Colon (tissue), 2 donors: ENCODE data around the gene RANBP9.

Source experiments
- FAIRE-seq: peaks from 2 replicates; lab custom pipeline; 2012; peaks lifted over from hg19 to GRCh38; lab: Jason Lieb, UNC
- donor health status: control.
- donor health status: control.

RANBP9 gene

GRCh38 chr6:13648850-13649249 lies 62.8 kb downstream of the RANBP9 start:
- no peak for FAIRE-seq

GRCh38 chr6:13643125-13643524 lies 68.5 kb downstream of the RANBP9 start:
- no peak for FAIRE-seq

DNA sequence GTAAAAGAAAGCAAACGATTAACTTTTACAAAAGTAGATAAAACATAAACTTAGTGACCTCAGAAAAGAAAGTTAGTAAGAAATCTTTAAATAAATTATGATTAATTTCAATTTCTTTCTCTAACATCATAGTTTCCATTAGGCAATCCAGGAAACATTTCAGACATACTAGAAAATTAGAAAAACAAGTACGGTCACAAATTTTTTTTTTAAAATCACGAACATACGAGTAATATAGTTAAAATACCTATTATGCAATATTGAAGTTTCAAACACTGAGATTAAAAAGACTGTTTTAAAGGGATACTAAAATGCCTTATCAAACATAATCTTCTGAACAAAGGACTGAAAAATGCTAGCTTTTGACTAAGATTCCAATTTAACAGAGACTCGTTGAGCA lies 70.3 kb downstream of the RANBP9 start:
- no peak for FAIRE-seq

- no peak for FAIRE-seq
These were observed 73.0 kb downstream of the RANBP9 start for GRCh38 chr6:13638626-13639025.

- FAIRE-seq, result no peak
These were observed 73.6 kb downstream of the RANBP9 start for GRCh38 chr6:13638014-13638413.

DNA sequence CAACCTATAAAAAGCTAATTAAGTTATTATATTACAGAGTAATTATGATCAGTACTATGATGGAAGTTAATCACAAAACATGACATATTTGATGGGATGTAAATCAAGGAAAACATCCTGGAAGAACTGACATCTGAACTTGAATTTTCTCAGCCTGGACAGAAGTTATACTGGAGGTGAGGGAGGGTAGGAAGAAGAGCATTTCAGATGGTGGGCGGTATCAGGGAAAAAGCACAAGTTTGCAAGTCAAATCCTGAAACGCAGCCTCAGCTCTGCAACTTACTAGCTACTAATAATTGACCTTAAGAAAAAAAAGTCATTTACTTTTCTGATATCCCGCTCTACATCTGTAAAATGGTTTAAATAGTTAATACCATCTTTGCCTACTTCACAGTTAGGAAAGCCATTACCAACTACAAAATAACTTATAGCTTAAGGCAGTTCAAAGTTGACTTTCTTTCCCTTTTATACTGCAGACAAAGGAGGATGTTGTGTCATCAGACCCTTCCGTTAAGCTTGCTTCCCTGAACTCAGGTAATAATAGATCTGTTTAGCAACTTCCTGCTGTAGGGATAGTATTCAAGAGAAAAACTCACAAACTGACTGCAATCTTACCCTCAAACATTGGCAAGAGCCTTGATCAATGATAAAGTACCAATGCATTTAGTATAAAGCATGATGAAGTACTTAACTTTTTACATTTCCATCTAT lies 75.5 kb downstream of the RANBP9 start:
- no peak for FAIRE-seq

- FAIRE-seq, result no peak
These were observed 78.3 kb downstream of the RANBP9 start for GRCh38 chr6:13633343-13633742.

DNA sequence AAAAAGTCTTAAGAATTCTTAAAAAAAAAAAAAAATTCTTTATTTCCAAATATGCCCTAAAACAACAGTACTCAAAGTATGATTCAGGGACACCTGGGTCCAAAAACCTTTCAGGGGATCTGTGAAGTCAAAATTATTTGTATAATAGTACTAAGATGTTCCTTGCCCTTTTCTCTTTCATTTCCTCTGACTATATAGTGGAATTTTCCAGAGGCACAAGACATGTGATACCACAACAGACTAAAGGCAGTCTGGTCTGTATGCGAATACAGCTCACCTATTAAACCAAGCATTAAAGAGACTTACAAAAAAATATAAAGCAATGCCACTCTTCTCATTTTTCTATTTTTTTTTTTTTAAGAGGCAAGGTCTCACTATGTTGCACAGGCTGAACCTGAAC lies 81.1 kb downstream of the RANBP9 start:
- no peak for FAIRE-seq

DNA sequence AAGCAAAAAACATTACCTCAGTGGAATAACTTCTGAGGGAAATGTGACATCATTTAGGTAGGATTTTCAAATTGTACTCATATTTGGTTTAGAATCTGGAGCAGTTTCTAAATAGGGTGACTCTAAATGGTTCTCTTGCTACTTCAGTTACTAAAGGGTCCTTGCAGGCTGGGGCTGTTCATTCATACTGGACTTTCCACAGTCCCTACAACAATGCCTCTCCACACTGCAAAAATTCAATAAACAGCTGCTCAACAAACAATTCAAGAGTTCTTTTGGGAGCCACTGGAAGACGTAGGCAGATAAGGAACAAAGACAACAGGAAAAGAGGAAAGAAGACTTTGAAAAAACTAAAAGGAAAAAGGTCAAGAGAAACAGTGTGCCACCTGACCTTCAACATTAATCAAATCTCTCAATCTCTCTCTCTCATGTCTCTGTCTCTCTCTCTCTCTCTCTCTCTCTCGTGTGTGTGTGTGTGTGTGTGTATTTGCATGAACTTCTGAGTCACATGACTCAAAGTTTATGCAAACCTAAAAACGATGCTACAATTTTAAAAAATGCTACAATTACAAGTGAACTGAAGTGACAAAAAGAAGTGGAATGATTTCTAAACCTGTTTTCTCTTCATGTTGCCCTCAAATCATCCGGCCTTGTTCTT lies 82.0 kb downstream of the RANBP9 start:
- no peak for FAIRE-seq

DNA sequence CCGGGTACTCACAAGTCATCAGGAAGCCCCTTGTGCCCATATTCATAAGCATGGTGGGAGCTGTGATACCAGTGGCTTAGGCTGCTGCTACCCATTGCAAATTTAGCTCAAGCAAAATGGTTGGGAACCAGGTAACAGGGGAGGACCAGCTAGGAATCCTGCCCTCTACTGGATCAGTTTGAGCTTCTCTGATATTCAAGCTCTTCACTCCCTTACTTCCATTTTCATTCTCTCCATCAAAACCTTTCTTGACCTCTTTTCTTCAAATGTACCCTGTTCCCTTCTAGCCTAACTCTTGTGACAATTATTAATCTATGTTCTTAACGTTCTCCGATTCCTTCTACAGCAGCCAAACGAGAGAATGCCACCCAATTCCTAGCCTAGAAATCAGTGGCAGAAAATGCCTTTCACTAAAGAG lies 86.8 kb downstream of the RANBP9 start:
- no peak for FAIRE-seq

- FAIRE-seq, result no peak
These were observed 94.6 kb downstream of the RANBP9 start for GRCh38 chr6:13617066-13617465.

DNA sequence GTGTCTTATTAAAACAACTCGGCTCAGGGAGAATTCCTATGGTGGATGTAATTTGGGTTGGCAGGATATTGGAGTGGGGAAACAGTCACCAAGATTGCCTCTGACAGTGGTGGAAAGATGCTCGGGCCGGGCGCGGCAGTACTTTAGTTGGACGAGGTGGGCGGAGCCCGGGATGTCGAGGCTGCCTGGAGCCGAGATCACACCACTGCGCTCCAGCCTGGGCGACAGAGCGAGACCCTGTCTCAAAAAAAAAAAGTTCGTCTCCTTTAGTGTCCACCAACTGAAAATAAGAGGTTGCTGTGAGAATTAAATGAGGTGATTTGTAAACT lies 95.9 kb downstream of the RANBP9 start:
- FAIRE-seq, result no peak

GRCh38 chr6:13614926-13615791 lies 96.5 kb downstream of the RANBP9 start, which contains the start of gene NOL7:
Gene NOL7 (plus strand): TSS chr6:13615335. CDS start chr6:13615359, 24 bp downstream.
- no peak for FAIRE-seq

GRCh38 chr6:13614126-13614925 lies 97.3 kb downstream of the RANBP9 start:
- FAIRE-seq, result no peak

GRCh38 chr6:13613029-13613594 lies 98.5 kb downstream of the RANBP9 start:
- no peak for FAIRE-seq

DNA sequence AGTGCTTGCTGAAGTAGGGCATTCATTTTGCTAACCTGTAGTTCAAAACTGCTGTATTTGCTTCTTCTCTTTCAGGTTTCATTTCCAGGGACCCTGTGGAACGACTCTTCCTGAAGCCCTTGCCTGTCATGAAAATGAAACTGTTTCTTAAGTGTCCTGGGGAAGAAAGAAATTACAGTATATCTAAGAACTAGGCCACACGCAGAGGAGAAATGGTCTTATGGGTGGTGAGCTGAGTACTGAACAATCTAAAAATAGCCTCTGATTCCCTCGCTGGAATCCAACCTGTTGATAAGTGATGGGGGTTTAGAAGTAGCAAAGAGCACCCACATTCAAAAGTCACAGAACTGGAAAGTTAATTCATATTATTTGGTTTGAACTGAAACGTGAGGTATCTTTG lies 99.9 kb downstream of the RANBP9 start:
- no peak for FAIRE-seq

GRCh38 chr6:13605634-13606033 lies 106.0 kb downstream of the RANBP9 start:
- FAIRE-seq, result no peak

DNA sequence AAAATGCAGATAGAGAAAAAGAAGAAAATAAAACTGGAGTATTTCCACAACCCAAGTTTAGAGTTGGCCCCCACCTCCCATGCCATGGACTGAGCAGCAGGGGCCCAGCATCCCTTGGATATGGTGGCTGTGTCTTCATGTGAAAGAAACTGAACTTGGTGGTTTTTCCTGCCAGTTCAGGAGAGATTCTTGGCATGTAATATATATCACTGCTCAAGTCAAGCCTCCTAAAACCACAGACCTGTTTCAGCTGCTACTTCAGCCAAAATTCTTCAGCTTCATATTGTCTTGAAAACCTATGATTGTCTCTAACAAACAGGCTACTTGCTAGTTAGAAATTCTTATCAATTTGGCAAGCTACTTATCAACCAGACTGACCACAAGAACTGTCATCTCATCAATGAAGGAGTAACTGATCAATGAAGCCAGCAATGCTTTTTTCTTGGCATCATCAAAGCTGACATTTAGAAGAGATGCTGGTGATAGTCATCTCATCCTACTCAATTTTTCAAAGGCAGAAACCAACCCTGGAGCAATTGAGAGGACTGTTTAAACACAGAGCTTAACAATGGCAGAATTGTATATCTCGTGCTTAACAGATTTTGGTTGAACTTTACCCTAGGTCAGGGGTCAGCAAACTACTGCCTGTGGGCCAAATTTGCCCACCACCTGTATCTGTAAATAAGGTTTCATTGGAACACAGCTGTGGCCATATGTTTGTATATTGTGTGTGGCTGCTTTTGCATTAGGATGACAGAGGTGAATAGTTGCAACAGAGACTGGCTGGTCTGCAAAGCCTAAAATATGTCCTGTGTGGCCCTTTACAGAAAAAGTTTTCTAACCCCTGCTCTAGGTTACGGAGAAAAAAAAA lies 106.9 kb downstream of the RANBP9 start:
- FAIRE-seq, result no peak

DNA sequence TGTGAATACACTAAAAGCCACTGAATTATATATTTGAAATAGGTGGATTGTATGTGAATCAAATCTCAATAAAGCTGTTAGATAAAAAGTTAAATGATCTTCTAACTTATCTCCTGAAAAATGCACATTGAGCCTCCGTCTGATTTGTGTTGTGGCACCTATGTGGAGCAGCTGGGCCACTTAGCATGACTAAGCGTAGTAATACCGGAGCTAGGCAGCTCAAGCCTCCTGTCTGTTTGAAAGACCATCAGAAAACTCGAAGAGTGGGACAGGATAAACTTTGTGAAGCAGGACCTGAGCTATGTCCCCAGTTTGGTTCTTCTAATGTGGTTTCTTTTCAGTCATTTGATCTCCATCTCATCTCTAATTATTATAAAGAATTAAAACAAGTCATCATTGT lies 107.5 kb downstream of the RANBP9 start:
- FAIRE-seq, result no peak

DNA sequence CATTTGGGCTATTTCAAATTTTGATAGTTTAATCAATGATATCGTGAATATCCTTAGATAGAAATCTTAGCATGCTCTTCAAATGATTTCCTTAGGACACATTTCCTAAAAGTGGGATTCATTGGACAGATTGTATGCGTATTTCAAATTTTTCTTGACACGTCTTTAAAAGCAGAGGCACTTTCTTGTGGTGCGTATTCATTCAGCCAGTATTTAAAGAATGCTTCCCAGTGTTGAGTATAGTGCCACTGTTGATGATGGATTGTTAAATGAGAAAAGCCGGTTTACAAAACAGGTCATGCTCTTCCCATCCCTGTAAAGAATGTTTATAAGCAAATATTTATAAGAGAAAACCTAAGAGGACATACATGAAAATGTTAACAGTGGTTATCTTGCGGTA lies 111.6 kb downstream of the RANBP9 start:
- no peak for FAIRE-seq

DNA sequence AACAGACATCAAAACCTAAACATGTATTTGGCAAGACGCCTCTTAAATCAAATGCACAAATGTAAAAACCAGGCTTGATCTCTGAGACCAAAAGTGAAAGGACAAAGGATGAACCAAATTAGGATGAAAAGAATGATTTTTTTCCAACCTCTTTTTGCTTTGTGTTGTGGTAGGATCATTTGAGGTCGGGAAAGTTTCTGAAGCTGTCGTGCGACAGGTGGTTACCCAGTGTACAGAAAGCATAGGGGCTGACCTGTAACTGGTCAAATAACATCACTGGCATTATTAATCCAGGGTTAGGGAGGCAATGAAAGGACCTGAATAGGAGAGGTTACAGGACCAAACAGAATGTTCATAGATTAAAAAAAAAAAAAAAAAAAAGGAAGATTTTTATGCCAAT lies 114.6 kb downstream of the RANBP9 start:
- FAIRE-seq, result no peak
